ENCODE measurements around the gene SMAD4. TPM values are rescaled to one million over a fixed set of nuclear protein-coding genes. Genes with fewer than 3 reads are reported as not detected.
"Not testable (repeated sequence)": the region's sequence is repeated elsewhere in the genome, so short reads cannot be mapped to it uniquely, and the experiment has no call there.

Gene SMAD4
- polyA plus RNA-seq, 4 donors = 16.8 to 88.5 (median 19.7) TPM

- H3K27ac ChIP-seq (ENCODE audit: low read depth in 1 of 3, low read length in 2 of 3) = no peak overlapping the region
- WGBS, 3 donors = 35 to 50% (median 36%) methylated on average over 2 of the region's 2 CpGs
- H3K4me3 ChIP-seq (ENCODE audit: low read depth in 1 of 3, low read length in 3 of 3) = no peak overlapping the region
- no peaks in the 10 kb centered on the region for H3K4me1 ChIP-seq (ENCODE audit: control insufficient read depth in 3 of 3, insufficient read depth in 2 of 3, low read depth in 1 of 3, low read length in 2 of 3)
- DNase-seq (no peak), FAIRE-seq (no peak)
- H3K27me3 ChIP-seq (ENCODE audit: control insufficient read depth in 3 of 3, insufficient read depth in 3 of 3, low read length in 3 of 3) = no peaks in the 10 kb centered on the region
- no peaks in the 10 kb centered on the region for H3K9me3 ChIP-seq (ENCODE audit: control insufficient read depth in 2 of 2, insufficient read depth in 1 of 2, low read depth in 1 of 2, low read length in 1 of 2)
- peaks cover 2 to 22% (median 9%) of the 10 kb centered on the region in 3 donors for H3K36me3 ChIP-seq (ENCODE audit: control insufficient read depth in 3 of 3, insufficient read depth in 2 of 3, low read depth in 1 of 3, low read length in 3 of 3)
Observed at GRCh38 chr18:51082571-51083267, 52.7 kb downstream of the SMAD4 start.

GRCh38 chr18:51083398-51083797 is 53.4 kb downstream of the SMAD4 start:
- H3K36me3 ChIP-seq (ENCODE audit: control insufficient read depth in 3 of 3, insufficient read depth in 2 of 3, low read depth in 1 of 3, low read length in 3 of 3) = peaks cover 0 to 17% (median 7%) of the 10 kb centered on the region in 3 donors
- no peak for DNase-seq
- H3K4me3 ChIP-seq (ENCODE audit: low read depth in 1 of 3, low read length in 3 of 3) = no peak overlapping the region
- FAIRE-seq = no peak
- no peaks in the 10 kb centered on the region for H3K9me3 ChIP-seq (ENCODE audit: control insufficient read depth in 2 of 2, insufficient read depth in 1 of 2, low read depth in 1 of 2, low read length in 1 of 2)
- no peaks in the 10 kb centered on the region for H3K4me1 ChIP-seq (ENCODE audit: control insufficient read depth in 3 of 3, insufficient read depth in 2 of 3, low read depth in 1 of 3, low read length in 2 of 3)
- H3K27me3 ChIP-seq (ENCODE audit: control insufficient read depth in 3 of 3, insufficient read depth in 3 of 3, low read length in 3 of 3) = no peaks in the 10 kb centered on the region
- 50 to 97% (median 87%) methylated on average over 1 of the region's 1 CpG for WGBS, 3 donors
- no peak overlapping the region for H3K27ac ChIP-seq (ENCODE audit: low read depth in 1 of 3, low read length in 2 of 3)

GRCh38 chr18:51088410-51088809 is 58.4 kb downstream of the SMAD4 start:
- FAIRE-seq (no peak), DNase-seq (no peak)
- Histone ChIP-seq H3K9me3 (ENCODE audit: control insufficient read depth in 2 of 2, insufficient read depth in 1 of 2, low read depth in 1 of 2, low read length in 1 of 2) (no peaks in the 10 kb centered on the region), H3K27ac (ENCODE audit: low read depth in 1 of 3, low read length in 2 of 3) (no peak overlapping the region), H3K4me3 (ENCODE audit: low read depth in 1 of 3, low read length in 3 of 3) (no peak overlapping the region), H3K36me3 (ENCODE audit: control insufficient read depth in 3 of 3, insufficient read depth in 2 of 3, low read depth in 1 of 3, low read length in 3 of 3) (peaks cover 0 to 11% (median 3%) of the 10 kb centered on the region in 3 donors), H3K4me1 (ENCODE audit: control insufficient read depth in 3 of 3, insufficient read depth in 2 of 3, low read depth in 1 of 3, low read length in 2 of 3) (no peaks in the 10 kb centered on the region), H3K27me3 (ENCODE audit: control insufficient read depth in 3 of 3, insufficient read depth in 3 of 3, low read length in 3 of 3) (no peaks in the 10 kb centered on the region)
- WGBS, 3 donors = 95 to 98% (median 97%) methylated on average over 1 of the region's 1 CpG

GRCh38 chr18:51089691-51090090 is 59.7 kb downstream of the SMAD4 start:
- H3K27me3 ChIP-seq (ENCODE audit: control insufficient read depth in 3 of 3, insufficient read depth in 3 of 3, low read length in 3 of 3) = no peaks in the 10 kb centered on the region
- DNase-seq (no peak), FAIRE-seq (no peak)
- H3K4me3 ChIP-seq (ENCODE audit: low read depth in 1 of 3, low read length in 3 of 3) = no peak overlapping the region
- H3K4me1 ChIP-seq (ENCODE audit: control insufficient read depth in 3 of 3, insufficient read depth in 2 of 3, low read depth in 1 of 3, low read length in 2 of 3) = no peaks in the 10 kb centered on the region
- H3K9me3 ChIP-seq (ENCODE audit: control insufficient read depth in 2 of 2, insufficient read depth in 1 of 2, low read depth in 1 of 2, low read length in 1 of 2) = no peaks in the 10 kb centered on the region
- 91 to 97% (median 94%) methylated on average over 4 of the region's 4 CpGs for WGBS, 3 donors
- H3K36me3 ChIP-seq (ENCODE audit: control insufficient read depth in 3 of 3, insufficient read depth in 2 of 3, low read depth in 1 of 3, low read length in 3 of 3) = peaks cover 0 to 5% (median 0%) of the 10 kb centered on the region in 3 donors
- H3K27ac ChIP-seq (ENCODE audit: low read depth in 1 of 3, low read length in 2 of 3) = no peak overlapping the region

- H3K9me3 ChIP-seq (ENCODE audit: control insufficient read depth in 2 of 2, insufficient read depth in 1 of 2, low read depth in 1 of 2, low read length in 1 of 2) = no peaks in the 10 kb centered on the region
- no peaks in the 10 kb centered on the region for H3K27me3 ChIP-seq (ENCODE audit: control insufficient read depth in 3 of 3, insufficient read depth in 3 of 3, low read length in 3 of 3)
- no peak overlapping the region for H3K27ac ChIP-seq (ENCODE audit: low read depth in 1 of 3, low read length in 2 of 3)
- H3K4me1 ChIP-seq (ENCODE audit: control insufficient read depth in 3 of 3, insufficient read depth in 2 of 3, low read depth in 1 of 3, low read length in 2 of 3) = no peaks in the 10 kb centered on the region
- WGBS, 3 donors = 78 to 80% (median 79%) methylated on average over 5 of the region's 5 CpGs
- FAIRE-seq = no peak
- no peaks in the 10 kb centered on the region for H3K36me3 ChIP-seq (ENCODE audit: control insufficient read depth in 3 of 3, insufficient read depth in 2 of 3, low read depth in 1 of 3, low read length in 3 of 3)
- no peak overlapping the region for H3K4me3 ChIP-seq (ENCODE audit: low read depth in 1 of 3, low read length in 3 of 3)
- DNase-seq = no peak
Observed at GRCh38 chr18:51091270-51091669, 61.3 kb downstream of the SMAD4 start.

DNA sequence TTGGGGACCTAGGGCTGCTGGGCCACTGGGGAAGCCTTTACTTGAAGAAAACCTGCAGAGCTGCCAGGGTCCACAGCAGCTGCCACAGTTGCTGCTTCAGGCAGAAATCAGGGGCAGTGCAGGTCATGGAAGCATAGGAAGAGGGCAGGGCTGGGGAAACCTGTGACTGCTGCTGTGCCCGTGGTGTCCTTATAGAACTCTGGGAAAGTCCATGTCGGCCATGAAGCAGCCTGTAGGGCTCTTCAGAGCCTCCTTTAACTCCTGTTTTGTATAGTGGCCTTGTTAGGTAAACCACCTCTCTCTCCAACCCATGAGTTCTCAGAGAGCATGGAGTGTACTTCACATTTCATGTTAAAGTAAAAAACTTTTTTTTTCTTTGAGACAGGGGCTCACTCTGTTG is 62.1 kb downstream of the SMAD4 start:
- WGBS, 3 donors = 31 to 56% (median 46%) methylated on average over 2 of the region's 2 CpGs
- Histone ChIP-seq H3K27me3 (ENCODE audit: control insufficient read depth in 3 of 3, insufficient read depth in 3 of 3, low read length in 3 of 3) (no peaks in the 10 kb centered on the region), H3K4me3 (ENCODE audit: low read depth in 1 of 3, low read length in 3 of 3) (no peak overlapping the region), H3K9me3 (ENCODE audit: control insufficient read depth in 2 of 2, insufficient read depth in 1 of 2, low read depth in 1 of 2, low read length in 1 of 2) (no peaks in the 10 kb centered on the region), H3K36me3 (ENCODE audit: control insufficient read depth in 3 of 3, insufficient read depth in 2 of 3, low read depth in 1 of 3, low read length in 3 of 3) (no peaks in the 10 kb centered on the region), H3K4me1 (ENCODE audit: control insufficient read depth in 3 of 3, insufficient read depth in 2 of 3, low read depth in 1 of 3, low read length in 2 of 3) (no peaks in the 10 kb centered on the region), H3K27ac (ENCODE audit: low read depth in 1 of 3, low read length in 2 of 3) (no peak overlapping the region)
- FAIRE-seq (no peak), DNase-seq (no peak)

DNA sequence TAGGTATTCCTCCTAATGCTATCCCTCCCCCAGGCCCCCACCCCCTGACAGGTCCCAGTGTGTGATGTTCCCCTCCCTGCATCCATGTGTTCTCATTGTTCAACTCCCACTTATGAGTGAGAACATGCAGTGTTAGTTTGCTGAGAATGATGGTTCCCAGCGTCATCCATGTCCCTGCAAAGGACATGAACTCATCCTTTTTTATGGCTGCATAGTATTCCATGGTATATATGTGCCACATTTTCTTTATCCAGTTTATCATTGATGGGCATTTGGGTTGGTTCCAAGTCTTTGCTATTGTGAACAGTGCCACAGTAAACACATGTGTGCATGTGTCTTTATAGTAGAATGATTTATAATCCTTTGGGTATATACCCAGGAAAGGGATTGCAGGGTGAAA is 63.0 kb downstream of the SMAD4 start:
- H3K4me1 ChIP-seq (ENCODE audit: control insufficient read depth in 3 of 3, insufficient read depth in 2 of 3, low read depth in 1 of 3, low read length in 2 of 3); H3K36me3 ChIP-seq (ENCODE audit: control insufficient read depth in 3 of 3, insufficient read depth in 2 of 3, low read depth in 1 of 3, low read length in 3 of 3); DNase-seq; H3K27me3 ChIP-seq (ENCODE audit: control insufficient read depth in 3 of 3, insufficient read depth in 3 of 3, low read length in 3 of 3); FAIRE-seq; H3K4me3 ChIP-seq (ENCODE audit: low read depth in 1 of 3, low read length in 3 of 3); H3K9me3 ChIP-seq (ENCODE audit: control insufficient read depth in 2 of 2, insufficient read depth in 1 of 2, low read depth in 1 of 2, low read length in 1 of 2); H3K27ac ChIP-seq (ENCODE audit: low read depth in 1 of 3, low read length in 2 of 3): not testable (repeated sequence)
- 90 to 95% (median 95%) methylated on average over 1 of the region's 1 CpG for WGBS, 3 donors

- FAIRE-seq = no peak
- Histone ChIP-seq H3K36me3 (ENCODE audit: control insufficient read depth in 3 of 3, insufficient read depth in 2 of 3, low read depth in 1 of 3, low read length in 3 of 3) (no peaks in the 10 kb centered on the region), H3K27me3 (ENCODE audit: control insufficient read depth in 3 of 3, insufficient read depth in 3 of 3, low read length in 3 of 3) (no peaks in the 10 kb centered on the region), H3K9me3 (ENCODE audit: control insufficient read depth in 2 of 2, insufficient read depth in 1 of 2, low read depth in 1 of 2, low read length in 1 of 2) (peaks cover 0 to 4% of the 10 kb centered on the region in 2 donors), H3K4me1 (ENCODE audit: control insufficient read depth in 3 of 3, insufficient read depth in 2 of 3, low read depth in 1 of 3, low read length in 2 of 3) (no peaks in the 10 kb centered on the region), H3K4me3 (ENCODE audit: low read depth in 1 of 3, low read length in 3 of 3) (no peak overlapping the region), H3K27ac (ENCODE audit: low read depth in 1 of 3, low read length in 2 of 3) (no peak overlapping the region)
- no peak for DNase-seq
- WGBS, 3 donors = 61 to 71% (median 67%) methylated on average over 6 of the region's 6 CpGs
Observed at GRCh38 chr18:51097021-51097822, 67.2 kb downstream of the SMAD4 start.

Measured in small intestine (tissue), 7 donors.